GM19452 (cell line): ENCODE results near the gene HES1.
"Not testable (repeated sequence)": the region's sequence is repeated elsewhere in the genome, so short reads cannot be mapped to it uniquely, and the experiment has no call there.

Experiments used
- ATAC-seq: cut with Tn5 transposase; IDR thresholded peaks from one replicate; pipeline ENCODE4 v1.9.1; 2021; ENCODE audit not compliant: unreplicated experiment

The HES1 gene, protein sequence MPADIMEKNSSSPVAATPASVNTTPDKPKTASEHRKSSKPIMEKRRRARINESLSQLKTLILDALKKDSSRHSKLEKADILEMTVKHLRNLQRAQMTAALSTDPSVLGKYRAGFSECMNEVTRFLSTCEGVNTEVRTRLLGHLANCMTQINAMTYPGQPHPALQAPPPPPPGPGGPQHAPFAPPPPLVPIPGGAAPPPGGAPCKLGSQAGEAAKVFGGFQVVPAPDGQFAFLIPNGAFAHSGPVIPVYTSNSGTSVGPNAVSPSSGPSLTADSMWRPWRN

DNA sequence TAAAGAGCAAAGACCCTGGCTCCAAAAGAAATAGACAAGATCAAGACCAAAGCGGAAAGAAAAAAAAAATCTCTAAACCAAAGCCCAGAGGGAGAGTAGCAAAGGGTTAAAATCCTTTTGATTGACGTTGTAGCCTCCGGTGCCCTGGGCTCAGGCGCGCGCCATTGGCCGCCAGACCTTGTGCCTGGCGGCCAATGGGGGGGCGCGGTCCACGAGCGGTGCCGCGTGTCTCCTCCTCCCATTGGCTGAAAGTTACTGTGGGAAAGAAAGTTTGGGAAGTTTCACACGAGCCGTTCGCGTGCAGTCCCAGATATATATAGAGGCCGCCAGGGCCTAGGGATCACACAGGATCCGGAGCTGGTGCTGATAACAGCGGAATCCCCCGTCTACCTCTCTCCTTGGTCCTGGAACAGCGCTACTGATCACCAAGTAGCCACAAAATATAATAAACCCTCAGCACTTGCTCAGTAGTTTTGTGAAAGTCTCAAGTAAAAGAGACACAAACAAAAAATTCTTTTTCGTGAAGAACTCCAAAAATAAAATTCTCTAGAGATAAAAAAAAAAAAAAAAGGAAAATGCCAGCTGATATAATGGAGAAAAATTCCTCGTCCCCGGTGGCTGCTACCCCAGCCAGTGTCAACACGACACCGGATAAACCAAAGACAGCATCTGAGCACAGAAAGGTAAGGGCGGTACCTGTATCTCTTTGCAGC lies at the start of gene HES1:
TSS of gene HES1 (plus strand) at position 343 of the 713 bp plus-strand sequence. CDS start at position 576, 233 bp downstream.
- ATAC-seq: no peak

DNA sequence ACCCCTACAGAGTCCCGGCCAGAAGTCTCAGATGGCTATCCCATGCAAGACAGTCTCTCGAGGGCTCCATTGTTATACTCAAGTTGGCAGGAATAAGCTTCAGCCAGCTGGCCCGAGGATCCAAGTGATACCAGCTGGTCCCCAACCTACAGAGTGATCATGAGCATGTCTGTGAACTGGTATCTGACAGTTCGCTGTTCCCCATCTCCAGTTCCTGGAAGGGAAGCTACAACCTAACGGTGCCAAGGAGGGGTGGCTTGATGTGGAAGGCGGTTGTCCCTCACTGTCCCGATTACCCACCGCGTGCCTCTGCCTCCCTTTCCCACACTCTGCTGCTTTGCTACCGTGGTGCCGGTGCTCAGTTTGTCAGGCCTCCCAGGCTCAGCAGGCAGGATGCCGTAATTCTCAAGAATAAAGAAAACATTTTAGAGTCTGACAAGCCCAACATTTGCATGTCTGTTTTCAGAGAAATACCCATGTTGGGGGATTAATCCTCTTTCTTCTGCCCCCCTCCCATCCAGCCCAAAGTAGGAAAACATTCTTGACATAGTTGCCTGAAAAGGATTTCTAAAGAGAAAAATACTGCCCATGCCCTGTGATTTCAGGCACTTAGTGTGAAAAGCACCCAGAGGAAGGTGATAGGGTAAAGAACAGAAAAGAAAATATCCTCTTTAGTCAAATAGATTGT lies 49.4 kb upstream of the HES1 start:
- ATAC-seq: no peak

DNA sequence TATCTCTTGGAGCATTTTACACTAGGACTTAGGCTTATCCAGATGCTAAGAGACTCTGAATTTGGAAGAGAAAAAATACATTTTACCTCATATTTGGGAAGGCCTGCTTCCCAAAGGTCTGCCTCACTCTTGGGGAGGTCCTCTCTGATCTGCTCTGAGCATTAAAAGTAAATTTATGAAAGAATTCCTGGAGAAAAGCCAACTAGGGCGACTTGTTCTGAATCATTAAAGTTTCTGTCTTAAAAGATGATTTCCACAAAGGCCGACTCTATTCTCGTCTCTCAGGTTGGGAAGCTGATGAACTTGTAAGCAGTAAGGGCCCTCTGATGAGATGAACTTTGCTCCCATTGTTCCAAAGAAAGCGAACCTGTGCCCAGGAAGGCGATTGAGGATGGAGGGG lies 48.7 kb upstream of the HES1 start:
- ATAC-seq: no peak

DNA sequence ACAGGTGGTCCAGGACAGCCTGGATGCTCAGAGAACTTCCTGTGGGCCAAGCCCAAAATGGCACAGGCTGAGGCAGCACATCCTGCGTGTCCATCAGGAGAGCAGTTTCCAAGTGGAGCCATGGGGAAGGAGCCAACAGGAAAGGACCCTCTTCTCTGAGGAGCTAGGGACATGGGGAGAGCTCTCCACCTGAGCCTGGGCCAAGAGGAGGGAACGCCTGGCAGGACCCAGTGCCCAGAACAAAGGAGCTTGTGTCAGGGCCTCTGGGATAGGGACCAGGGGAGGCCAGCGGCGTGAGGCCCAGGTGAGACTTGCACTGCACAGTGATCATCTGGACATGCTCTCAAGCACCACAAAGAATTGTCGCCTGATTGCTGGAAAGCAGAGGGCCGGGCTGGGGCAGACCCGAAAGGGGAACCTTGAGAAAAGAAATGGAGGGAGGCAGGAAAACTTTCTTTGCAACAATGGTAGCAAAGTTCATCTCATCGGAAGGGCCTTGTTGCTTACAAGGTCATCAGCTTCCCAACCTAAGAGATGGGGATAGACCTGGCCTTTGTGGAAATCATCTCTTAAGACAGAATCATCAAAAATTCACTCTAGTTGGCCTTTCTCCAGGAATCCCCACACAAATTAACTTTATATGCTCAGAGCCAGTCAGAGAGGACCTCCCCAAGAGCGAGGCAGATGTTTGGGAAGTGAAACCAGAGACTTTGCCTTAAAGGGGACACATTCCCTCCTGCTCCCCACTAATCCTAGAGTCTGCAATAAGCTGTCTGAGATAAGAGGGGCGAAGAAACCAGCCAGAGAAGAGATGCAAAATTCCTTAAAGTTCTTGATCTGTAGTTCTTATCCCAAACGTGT lies 47.7 kb upstream of the HES1 start:
- no peak for ATAC-seq

DNA sequence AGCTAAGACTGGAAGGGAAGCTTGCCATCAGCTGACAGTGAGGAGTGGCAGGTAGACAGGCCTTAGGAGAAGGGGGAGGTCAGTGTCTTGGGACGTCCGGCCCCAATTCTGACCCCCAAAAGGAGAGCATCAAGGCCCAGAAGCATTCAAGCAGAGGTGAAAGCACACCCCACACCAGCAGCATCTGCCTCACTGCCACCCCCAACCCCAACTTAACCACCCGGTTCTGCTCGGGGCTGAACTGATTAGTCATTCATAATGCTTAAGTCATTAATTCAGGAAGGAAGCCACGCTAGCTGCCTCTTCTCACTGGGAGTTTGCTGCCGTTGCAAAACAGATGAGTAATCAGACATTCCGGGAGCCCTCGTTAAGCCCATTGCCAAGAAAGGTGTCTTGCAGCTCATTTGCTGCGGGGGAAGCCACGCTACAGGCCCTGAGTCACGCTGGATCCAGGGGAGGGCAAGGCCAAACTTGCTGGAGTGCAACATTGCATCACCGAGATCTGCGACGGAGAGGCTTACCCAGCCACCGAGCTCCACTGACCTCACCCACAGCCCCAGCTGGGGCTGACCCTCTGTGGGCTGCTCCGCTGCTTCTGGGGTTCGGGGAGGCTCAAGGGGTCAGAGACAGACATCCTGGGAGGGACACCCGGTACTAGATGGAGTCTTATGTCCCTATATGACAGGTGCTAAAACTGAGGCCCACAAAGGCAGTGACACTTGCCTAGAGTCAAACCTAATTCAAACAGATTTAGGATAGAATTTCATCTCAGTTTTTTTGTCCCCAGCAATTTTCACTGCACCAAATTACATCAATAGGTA lies 46.4 kb upstream of the HES1 start:
- ATAC-seq: peak; percentile 90

DNA sequence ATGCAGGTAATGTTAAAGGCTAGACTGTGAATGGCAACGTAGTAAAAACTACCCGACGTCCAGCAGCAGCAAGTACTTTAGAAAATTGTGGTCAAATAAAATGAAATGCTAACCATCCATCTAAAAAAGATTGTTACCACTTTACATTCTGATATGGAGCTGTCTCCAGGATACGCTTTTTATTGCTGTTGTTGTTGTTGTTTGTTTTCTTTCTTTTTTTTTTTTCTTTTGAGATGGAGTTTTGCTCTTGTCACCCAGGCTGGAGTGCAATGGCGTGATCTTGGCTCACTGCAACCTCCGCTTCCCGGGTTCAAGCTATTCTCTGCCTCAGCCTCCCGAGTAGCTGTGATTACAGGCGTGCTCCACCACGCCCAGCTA lies 45.8 kb upstream of the HES1 start:
- ATAC-seq: not testable (repeated sequence)

DNA sequence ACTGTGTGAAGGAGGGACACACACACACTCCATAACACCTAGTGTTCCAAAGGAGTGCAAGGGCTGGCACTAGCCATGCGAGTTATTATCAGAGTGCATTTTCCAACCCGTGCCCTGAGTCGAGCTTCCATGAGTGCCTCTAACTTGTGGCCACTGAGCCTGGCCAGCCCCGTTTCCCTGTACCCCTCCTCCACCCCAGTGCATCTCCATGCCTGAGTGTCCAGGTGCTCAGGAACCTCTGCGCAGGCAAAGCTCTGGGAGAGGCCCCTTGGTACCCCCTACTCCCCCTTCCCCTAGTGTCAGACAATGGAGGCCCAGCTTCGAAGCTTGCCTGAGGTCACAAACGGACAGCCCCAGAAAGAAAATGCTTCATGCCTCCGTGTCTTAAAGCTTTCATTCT lies 45.2 kb upstream of the HES1 start:
- ATAC-seq: no peak

DNA sequence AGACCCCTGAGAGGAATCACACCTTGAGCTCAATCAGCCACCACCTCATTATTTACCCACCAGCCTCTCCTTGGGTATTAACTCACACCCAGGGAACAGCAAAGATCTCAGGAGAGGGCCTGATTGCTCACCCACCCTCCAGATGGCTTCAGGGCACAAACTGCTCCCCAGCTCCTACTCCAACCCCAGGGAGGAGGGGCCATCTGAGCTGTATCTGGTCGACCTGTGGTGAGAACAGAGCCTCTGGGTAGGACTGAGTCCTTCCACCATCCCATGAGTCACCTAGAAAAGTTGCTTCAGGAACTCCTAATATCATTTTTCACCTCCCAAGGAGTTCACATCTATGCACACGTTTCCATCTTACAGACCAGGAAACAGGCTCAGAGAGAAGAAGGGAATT lies 44.8 kb upstream of the HES1 start:
- no peak for ATAC-seq

DNA sequence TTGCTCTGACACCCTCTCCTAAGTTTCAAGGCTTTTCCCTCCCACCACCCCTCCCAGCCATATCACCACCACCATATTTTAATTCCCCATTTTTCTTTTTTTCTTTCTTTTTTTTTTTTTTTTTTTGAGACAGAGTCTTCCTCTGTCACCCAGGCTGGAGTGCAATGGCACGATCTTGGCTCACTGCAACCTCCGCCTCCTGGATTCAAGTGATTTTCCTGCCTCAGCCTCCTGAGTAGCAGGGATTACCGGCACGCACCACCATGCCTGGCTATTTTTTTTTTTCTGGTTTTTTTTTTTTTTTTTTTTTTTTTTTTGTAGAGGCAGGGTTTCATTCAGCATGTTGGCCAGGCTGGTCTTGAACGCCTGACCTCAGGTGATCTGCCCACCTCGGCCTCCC lies 44.1 kb upstream of the HES1 start:
- not testable (repeated sequence) for ATAC-seq

DNA sequence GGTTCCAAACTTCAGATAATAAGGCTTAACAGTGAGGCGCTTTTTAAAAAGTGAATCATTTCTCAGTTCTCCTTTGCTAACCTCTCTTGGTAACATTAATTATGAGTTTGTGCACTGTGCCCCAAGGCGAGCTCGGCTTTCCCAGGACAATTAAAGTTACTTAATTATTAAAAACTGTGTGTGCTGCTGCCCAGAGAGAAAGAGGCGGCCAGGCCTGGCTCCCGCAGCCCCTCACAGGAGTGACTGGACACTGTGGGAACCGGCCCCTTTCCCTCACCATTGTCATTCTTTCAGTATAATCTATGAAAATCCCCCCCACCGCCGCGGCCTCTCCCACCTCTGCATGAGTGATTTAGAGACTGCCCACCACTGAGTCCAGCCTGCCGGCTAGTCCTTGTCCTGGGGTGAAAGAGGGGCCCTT lies 43.1 kb upstream of the HES1 start:
- no peak for ATAC-seq

DNA sequence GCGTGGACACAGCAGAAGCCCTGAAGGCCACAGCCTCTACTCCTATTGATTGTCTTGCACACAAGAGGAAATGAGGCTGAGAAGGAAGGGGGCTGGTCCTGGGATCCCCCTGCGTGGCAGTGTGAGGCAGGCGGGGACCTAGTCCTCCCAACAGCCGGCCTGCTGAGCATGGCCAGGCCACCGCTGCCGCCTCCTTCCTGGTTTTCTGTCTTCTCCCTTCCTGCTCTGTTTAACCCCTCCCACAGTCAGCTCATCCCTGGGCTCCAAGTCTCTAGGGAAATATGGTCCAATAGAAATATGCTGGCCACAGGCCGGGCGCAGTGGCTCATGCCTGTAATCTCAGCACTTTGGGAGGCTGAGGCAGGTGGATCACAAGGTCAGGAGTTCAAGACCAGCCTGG lies 42.1 kb upstream of the HES1 start:
- no peak for ATAC-seq

DNA sequence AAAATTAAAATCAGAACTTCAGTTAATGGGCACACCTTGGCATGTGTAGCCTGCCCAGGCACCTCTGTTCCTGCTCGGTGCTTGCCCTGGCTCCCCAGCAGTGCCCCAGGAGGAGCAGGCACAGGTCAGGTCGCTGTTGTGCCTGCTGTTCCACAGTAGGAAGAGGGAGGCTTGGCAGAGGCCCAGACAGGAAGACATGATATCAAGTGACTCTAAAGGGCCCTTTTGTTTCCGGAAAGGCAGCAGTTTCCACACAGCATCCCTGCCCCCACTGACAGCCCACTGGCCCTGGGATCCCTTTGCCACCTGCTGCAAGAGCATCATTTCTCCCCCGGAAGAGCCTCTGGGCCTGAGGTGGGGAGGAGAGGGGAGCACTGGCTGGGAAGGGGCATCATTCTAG lies 40.5 kb upstream of the HES1 start:
- no peak for ATAC-seq

DNA sequence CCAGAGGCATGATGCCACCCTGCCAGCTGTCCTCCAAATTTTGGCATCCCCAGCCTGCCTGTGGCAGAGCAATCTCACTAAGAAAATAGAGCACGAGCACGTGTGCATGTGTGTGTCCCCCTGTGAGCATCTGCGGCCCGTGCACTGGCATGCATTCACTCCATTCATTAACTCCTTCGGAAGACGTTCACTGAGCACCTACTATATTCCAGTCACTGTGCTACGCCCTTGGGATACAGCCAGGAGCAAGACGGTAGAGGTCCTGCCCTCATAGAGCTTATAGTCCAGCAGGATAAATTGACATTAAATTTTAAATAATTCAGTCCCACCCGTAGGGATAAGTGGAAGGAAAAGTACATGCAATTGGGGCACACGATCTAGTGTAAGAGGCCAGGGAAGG lies 40.0 kb upstream of the HES1 start:
- no peak for ATAC-seq

DNA sequence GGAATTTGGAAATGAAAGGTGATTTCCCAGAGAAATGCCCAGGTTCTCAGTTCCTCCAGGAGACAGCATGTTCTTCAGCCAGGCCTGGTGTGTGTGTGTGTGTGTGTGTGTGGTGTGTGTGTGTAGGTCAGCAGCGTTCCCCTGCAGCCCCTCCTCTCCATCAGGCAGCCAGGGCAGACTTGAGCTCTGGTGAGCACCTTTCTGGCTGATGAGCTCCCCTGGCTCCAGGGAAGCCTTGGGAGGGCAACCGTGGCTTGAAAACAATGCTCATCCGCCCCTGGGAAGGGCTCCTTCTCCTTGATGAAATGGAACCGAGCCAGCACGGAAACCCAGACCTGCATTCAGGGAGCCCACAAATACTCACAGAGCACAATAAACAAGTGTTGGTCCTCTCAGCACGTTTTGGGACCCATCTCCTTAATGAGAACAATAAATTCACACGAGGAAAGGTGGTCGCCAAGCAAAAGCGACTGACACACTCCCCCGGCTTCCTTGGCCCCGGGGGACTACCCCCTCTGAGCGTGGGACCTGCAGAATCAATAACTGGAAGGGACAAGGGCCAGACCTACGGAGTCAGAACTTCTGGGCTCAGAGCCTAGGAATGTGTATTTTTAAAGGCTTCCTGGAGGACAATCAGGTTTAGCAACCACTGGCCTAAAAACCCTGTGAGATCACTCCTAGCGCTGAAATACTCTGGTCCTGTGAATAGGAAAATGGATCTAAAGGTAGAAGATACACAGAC lies 38.6 kb upstream of the HES1 start:
- no peak for ATAC-seq

DNA sequence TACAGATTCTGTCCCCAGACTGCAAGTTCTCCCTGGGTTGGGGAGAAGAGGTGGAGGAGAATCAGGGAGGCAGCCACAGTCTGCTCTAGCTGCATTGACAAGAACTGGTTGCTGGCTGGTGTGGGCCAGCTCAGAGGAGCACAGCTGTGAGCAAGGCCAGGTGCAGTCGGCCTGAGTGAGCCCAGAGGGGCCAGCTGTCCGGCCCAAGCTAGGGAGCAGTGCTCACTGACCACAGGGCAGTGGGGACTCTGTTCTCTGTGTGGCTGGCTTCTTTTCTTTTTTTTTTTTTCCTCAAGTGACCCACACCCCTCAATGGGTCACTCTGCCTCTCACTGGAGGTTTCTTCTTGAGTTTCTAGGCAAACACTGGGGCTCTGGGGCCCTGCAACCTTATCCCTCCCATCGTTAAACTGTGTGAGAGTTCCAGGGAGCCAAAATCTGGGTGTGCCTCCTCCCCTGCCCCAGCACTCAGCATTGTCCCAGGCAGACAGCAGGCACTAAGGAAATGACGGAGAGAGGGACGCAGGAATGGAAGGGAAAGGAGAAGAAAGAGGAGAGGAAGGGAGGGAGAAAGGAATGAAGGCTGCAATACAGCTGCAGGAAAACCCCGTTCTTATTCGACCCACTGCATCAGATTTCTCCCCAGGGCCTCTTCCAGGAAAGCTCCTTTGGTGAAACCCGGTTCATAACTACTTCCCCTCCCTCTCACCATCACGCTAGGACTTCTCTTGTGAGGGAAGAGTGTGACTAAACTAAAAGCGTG lies 37.7 kb upstream of the HES1 start:
- ATAC-seq: no peak

DNA sequence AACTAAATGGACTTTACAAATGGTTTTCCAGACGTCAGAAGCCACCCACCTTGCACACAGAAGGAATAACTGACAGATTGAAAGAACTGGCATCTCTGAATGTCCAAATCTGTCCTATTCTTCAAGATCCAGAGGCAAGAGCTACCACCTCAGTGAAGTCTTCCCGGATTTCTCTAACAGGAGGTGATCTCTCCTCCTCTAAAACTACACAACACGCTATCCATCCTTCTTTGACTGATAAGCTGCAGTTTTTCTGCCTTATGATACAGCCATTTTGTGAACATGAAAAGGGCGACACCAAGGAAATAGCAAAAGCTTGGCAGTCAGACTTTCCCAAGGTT lies 37.1 kb upstream of the HES1 start:
- no peak for ATAC-seq

DNA sequence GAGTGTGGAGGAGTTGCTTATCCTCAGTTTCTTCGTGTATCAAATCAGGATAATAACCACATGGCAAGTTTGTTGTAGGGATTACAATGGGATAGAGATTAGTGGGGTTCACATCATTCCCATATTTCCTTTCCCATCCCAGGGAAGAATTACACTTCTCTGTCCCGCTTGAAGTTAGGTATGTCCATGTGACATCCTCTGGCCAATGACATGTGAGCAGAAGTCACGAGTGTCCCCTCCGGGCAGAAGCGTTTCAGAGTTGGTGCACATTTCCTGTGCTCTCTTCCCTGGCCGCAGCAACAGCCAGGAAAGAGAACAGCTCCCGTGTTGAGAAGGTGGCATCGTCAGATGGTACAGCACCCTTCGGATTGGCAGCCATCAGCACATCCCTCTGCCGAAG lies 36.7 kb upstream of the HES1 start:
- ATAC-seq: no peak

DNA sequence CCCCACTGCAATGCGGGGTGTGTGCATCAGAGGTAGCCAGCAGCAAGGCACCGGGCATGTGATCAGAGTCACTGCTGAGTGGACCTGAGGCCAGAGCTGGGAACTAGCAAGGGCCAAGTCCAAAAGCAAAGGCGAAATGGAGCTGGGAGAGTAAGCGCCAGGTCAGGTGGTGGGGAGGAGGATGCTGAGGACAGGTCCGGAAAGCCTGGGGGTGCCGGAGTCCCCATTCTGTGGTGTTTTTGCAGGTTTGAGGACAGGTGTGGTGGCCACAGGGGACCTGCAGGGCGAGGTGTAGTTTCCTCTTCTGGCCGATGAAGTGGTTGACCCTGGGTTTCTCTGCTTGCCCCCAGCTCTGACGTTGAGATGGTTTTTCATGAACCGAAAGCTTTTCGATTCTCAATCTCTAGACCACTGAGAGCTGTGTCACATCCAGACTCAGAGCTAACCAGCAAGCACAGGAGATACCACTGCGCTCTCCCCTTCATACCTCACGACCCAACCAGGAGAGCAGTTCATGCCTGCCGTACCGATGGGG lies 35.0 kb upstream of the HES1 start:
- ATAC-seq: peak; percentile 88
